Fibroblast of lung (primary cell): Measurements from ENCODE around the gene NIPAL1. TPM values are rescaled to one million over a fixed set of nuclear protein-coding genes. Genes with fewer than 3 reads are reported as not detected.

ENCODE experiments used
- DNase-seq, 2 donors: peaks; one replicate each; pipeline versions ENCODE4 v3.0.0 to v3.0.0-alpha.2; 2010; ENCODE audit warnings: low read depth in 2 of 2
- H2AFZ ChIP-seq: 2 replicates; pipeline ENCODE4 v1.5.1; 2012; ENCODE audit warnings: low read length, control low read depth, inconsistent platforms
- H3K27ac ChIP-seq: 2 replicates; pipeline ENCODE4 v1.5.1; 2011; ENCODE audit warnings: low read length, control low read depth; ENCODE audit not compliant: insufficient read depth
- H3K27me3 ChIP-seq: 2 replicates; pipeline ENCODE4 v1.5.1; 2011; ENCODE audit warnings: mild to moderate bottlenecking, low read length; ENCODE audit not compliant: control insufficient read depth, insufficient read depth
- H3K36me3 ChIP-seq: 2 replicates; pipeline ENCODE4 v1.5.1; 2011; ENCODE audit warnings: low read length; ENCODE audit not compliant: control insufficient read depth, insufficient read depth
- H3K4me1 ChIP-seq: 2 replicates; pipeline ENCODE4 v1.5.1; 2011; ENCODE audit warnings: low read length; ENCODE audit not compliant: control insufficient read depth, insufficient read depth; ENCODE audit errors: extremely low read depth
- H3K4me2 ChIP-seq: 2 replicates; pipeline ENCODE4 v1.5.1; 2011; ENCODE audit warnings: low read length, control low read depth; ENCODE audit not compliant: insufficient read depth; ENCODE audit errors: extremely low read depth
- H3K4me3 ChIP-seq, 4 experiments: fragments of 200-600 bp in 1 of 4; sonication (generic) in 1 of 4; replicated peaks in 1 of 4; 2 replicates each; pipeline ENCODE4 v1.5.1; 2011 to 2016; ENCODE audit warnings: low read length in 4 of 4, low read depth in 3 of 4, mild to moderate bottlenecking in 3 of 4, control low read depth in 2 of 4, inconsistent platforms in 1 of 4, mixed read lengths in 1 of 4; ENCODE audit not compliant: insufficient read depth in 1 of 4; ENCODE audit errors: control extremely low read depth in 1 of 4
- H3K79me2 ChIP-seq: 2 replicates; pipeline ENCODE4 v1.5.1; 2012; ENCODE audit warnings: mild to moderate bottlenecking, low read length, inconsistent platforms; ENCODE audit not compliant: control insufficient read depth, insufficient read depth
- H3K9ac ChIP-seq: 2 replicates; pipeline ENCODE4 v1.5.1; 2011; ENCODE audit warnings: mild to moderate bottlenecking, low read length, control low read depth; ENCODE audit not compliant: insufficient read depth
- H3K9me3 ChIP-seq: 2 replicates; pipeline ENCODE4 v1.5.1; 2012; ENCODE audit warnings: low read depth, low read length; ENCODE audit not compliant: control insufficient read depth, insufficient read depth
- H4K20me1 ChIP-seq: 2 replicates; pipeline ENCODE4 v1.5.1; 2011; ENCODE audit warnings: low read length; ENCODE audit not compliant: control insufficient read depth, insufficient read depth; ENCODE audit errors: extremely low read depth
- CTCF ChIP-seq, 2 donors: IDR thresholded peaks in 1 of 2; conservative IDR thresholded peaks in 1 of 2; 1 replicate in 1 of 2; 2 replicates in 1 of 2; pipeline ENCODE4 v1.5.1; 2011 to 2012; ENCODE audit warnings: low read length in 2 of 2, control low read depth in 1 of 2, inconsistent platforms in 1 of 2, low read depth in 1 of 2, mild to moderate bottlenecking in 1 of 2
- EZH2 ChIP-seq: IDR thresholded peaks from 2 replicates; pipeline ENCODE4 v1.5.1; 2012; ENCODE audit warnings: low read length, control low read depth, mild to moderate bottlenecking; ENCODE audit errors: missing control alignments
- polyA plus RNA-seq, 2 donors: library from polyadenylated mRNA; depleted of rRNA in 1 of 2; stranded (reverse) in 1 of 2; unstranded in 1 of 2; fragments of >200 nt; gene quantifications; 2 replicates each; pipeline ENCODE4 v1.2.1, GENCODE V29; 2011 to 2012; ENCODE audit warnings: missing spikeins in 1 of 2
- total RNA-seq: library from RNA; depleted of rRNA; stranded (reverse); fragments of >200 nt; gene quantifications from 2 replicates; pipeline ENCODE4 v1.2.1, GENCODE V29; 2014

Gene NIPAL1
- total and polyA plus RNA-seq, 2 donors (not counting 1 experiment from before 2014, with no cell fraction given), result under 0.01 to 0.45 TPM

GRCh38 chr4:48081196-48081595, 64.6 kb downstream of the NIPAL1 start:
- H3K4me2 ChIP-seq, result no peak overlapping the region
- DNase-seq, result peak in 1 of 2 donors; percentile 53
- H3K4me1 ChIP-seq, result no peaks in the 10 kb centered on the region
- H3K27ac ChIP-seq, result no peak overlapping the region
- H3K9me3 ChIP-seq, result no peaks in the 10 kb centered on the region
- H3K4me3 ChIP-seq, result no peak overlapping the region
- TF ChIP-seq EZH2, result no peak
- TF ChIP-seq CTCF (conservative IDR thresholded peaks at IDR 0.05 in 1 of 2, IDR thresholded peaks at IDR 0.05 in 1 of 2; ENCODE audit: low read depth in 1 of 2, low read length in 2 of 2), result no peak
- no peaks in the 10 kb centered on the region for H3K79me2 ChIP-seq
- no peaks in the 10 kb centered on the region for H3K36me3 ChIP-seq
- H2AFZ ChIP-seq, result no peak overlapping the region
- no peaks in the 10 kb centered on the region for H3K27me3 ChIP-seq
- H3K9ac ChIP-seq, result no peak overlapping the region
- no peaks in the 10 kb centered on the region for H4K20me1 ChIP-seq

- H3K4me1 ChIP-seq, result no peaks in the 10 kb centered on the region
Observed at GRCh38 chr4:48082956-48083355, 66.4 kb downstream of the NIPAL1 start.

GRCh38 chr4:48085821-48086589, 69.4 kb downstream of the NIPAL1 start:
- no peak overlapping the region for H3K27ac ChIP-seq
- H3K9me3 ChIP-seq, result no peaks in the 10 kb centered on the region
- no peak overlapping the region for H3K4me2 ChIP-seq
- H3K27me3 ChIP-seq, result peaks cover 2% of the 10 kb centered on the region
- no peaks in the 10 kb centered on the region for H3K4me1 ChIP-seq
- no peaks in the 10 kb centered on the region for H3K36me3 ChIP-seq
- no peak overlapping the region for H2AFZ ChIP-seq
- H4K20me1 ChIP-seq, result no peaks in the 10 kb centered on the region
- no peak overlapping the region for H3K9ac ChIP-seq
- H3K79me2 ChIP-seq, result no peaks in the 10 kb centered on the region
- no peak for TF ChIP-seq CTCF (conservative IDR thresholded peaks at IDR 0.05 in 1 of 2, IDR thresholded peaks at IDR 0.05 in 1 of 2; ENCODE audit: low read depth in 1 of 2, low read length in 2 of 2)
- TF ChIP-seq EZH2, result no peak
- no peak for DNase-seq
- H3K4me3 ChIP-seq, result no peak overlapping the region

More at GRCh38 chr4:48082956-48083355, 66.4 kb downstream of the NIPAL1 start:
- Histone ChIP-seq H3K36me3 (no peaks in the 10 kb centered on the region), H2AFZ (no peak overlapping the region), H3K9me3 (no peaks in the 10 kb centered on the region), H3K4me3 (no peak overlapping the region), H3K9ac (no peak overlapping the region), H4K20me1 (no peaks in the 10 kb centered on the region), H3K79me2 (no peaks in the 10 kb centered on the region), H3K27ac (no peak overlapping the region), H3K27me3 (no peaks in the 10 kb centered on the region), H3K4me2 (no peak overlapping the region)
- no peak for DNase-seq
- TF ChIP-seq EZH2 (no peak), CTCF (conservative IDR thresholded peaks at IDR 0.05 in 1 of 2, IDR thresholded peaks at IDR 0.05 in 1 of 2; ENCODE audit: low read depth in 1 of 2, low read length in 2 of 2) (no peak)

Other genes with a start within 250 kb of the NIPAL1 start
- gene CORIN, start 178.7 kb upstream of the NIPAL1 start, total RNA-seq, result under 0.01 and 1.5 TPM in 2 replicates
- gene CORIN, start 178.7 kb upstream of the NIPAL1 start, polyA plus RNA-seq, result 4.2 and 22.2 TPM in 2 replicates
- 9.2 and 9.6 TPM in 2 replicates for gene NFXL1, start 102.2 kb upstream of the NIPAL1 start, total RNA-seq
- gene NFXL1, start 102.2 kb upstream of the NIPAL1 start, polyA plus RNA-seq, result 9.0 and 14.1 TPM in 2 replicates
- not detected in 2 replicates for gene CNGA1, start 91 bp upstream of the NIPAL1 start, total RNA-seq
- gene CNGA1, start 91 bp upstream of the NIPAL1 start, polyA plus RNA-seq, result not detected in 2 replicates
- 0.26 and 0.66 TPM in 2 replicates for gene TXK, start 117.5 kb downstream of the NIPAL1 start, total RNA-seq
- gene TXK, start 117.5 kb downstream of the NIPAL1 start, polyA plus RNA-seq, result 0.05 and 0.09 TPM in 2 replicates